Calu3 (cell line): ENCODE measurements around the gene ARHGAP24. TPM values are rescaled to one million over a fixed set of nuclear protein-coding genes. Genes with fewer than 3 reads are reported as not detected.

Experiments used
- BruUV-seq: library from RNA; stranded (reverse); fragments of 400-500 nt; replicated peaks from 2 replicates; lab custom pipeline; 2021; lab: Mats Ljungman, UMichigan
- CTCF ChIA-PET: fragments of 300-600 bp; sonication (Branson Sonifier 250); formaldehyde crosslinking; loops from one replicate; lab custom pipeline; 2022; ENCODE audit warnings: antibody characterized with exemption; lab: Charles Lee
- DNase-seq: peaks from one replicate; pipeline ENCODE4 v3.0.0; 2022
- H3K27ac Mint-ChIP-seq: one replicate; pipeline ENCODE4 v1.8.0; 2022; ENCODE audit warnings: mixed read lengths; ENCODE audit not compliant: unreplicated experiment
- H3K27me3 Mint-ChIP-seq: one replicate; pipeline ENCODE4 v1.8.0; 2022; ENCODE audit warnings: mixed read lengths; ENCODE audit not compliant: unreplicated experiment
- H3K36me3 Mint-ChIP-seq: one replicate; pipeline ENCODE4 v1.8.0; 2022; ENCODE audit warnings: mild to moderate bottlenecking, moderate library complexity, mixed read lengths; ENCODE audit not compliant: insufficient read depth, unreplicated experiment
- H3K4me1 Mint-ChIP-seq: one replicate; pipeline ENCODE4 v1.8.0; 2022; ENCODE audit warnings: mild to moderate bottlenecking, low read depth, mixed read lengths; ENCODE audit not compliant: unreplicated experiment
- H3K4me3 Mint-ChIP-seq: one replicate; pipeline ENCODE4 v1.8.0; 2022; ENCODE audit warnings: mild to moderate bottlenecking, low read depth, moderate library complexity, mixed read lengths; ENCODE audit not compliant: unreplicated experiment
- H3K9me3 Mint-ChIP-seq: one replicate; pipeline ENCODE4 v1.8.0; 2022; ENCODE audit warnings: low read depth, mixed read lengths; ENCODE audit not compliant: unreplicated experiment
- intact Hi-C: fragments of 100-400 bp; cut with micrococcal nuclease; formaldehyde crosslinking; loops from one replicate; pipeline ENCODE4 v1.10.0; 2022; ENCODE audit not compliant: unreplicated experiment
- total RNA-seq: library from RNA; stranded (reverse); gene quantifications from 2 replicates; pipeline ENCODE4 v1.2.3, GENCODE V29; 2022
- TF ChIP-seq, protein P1 (sequence below): fragments of 200-600 bp; IDR thresholded peaks from one replicate; pipeline ENCODE4 v1.8.0; 2022; ENCODE audit warnings: antibody characterized with exemption; ENCODE audit not compliant: unreplicated experiment

The ARHGAP24 gene
- total RNA-seq, 1 experiment from 2014 or later, result 10.2 TPM

DNA sequence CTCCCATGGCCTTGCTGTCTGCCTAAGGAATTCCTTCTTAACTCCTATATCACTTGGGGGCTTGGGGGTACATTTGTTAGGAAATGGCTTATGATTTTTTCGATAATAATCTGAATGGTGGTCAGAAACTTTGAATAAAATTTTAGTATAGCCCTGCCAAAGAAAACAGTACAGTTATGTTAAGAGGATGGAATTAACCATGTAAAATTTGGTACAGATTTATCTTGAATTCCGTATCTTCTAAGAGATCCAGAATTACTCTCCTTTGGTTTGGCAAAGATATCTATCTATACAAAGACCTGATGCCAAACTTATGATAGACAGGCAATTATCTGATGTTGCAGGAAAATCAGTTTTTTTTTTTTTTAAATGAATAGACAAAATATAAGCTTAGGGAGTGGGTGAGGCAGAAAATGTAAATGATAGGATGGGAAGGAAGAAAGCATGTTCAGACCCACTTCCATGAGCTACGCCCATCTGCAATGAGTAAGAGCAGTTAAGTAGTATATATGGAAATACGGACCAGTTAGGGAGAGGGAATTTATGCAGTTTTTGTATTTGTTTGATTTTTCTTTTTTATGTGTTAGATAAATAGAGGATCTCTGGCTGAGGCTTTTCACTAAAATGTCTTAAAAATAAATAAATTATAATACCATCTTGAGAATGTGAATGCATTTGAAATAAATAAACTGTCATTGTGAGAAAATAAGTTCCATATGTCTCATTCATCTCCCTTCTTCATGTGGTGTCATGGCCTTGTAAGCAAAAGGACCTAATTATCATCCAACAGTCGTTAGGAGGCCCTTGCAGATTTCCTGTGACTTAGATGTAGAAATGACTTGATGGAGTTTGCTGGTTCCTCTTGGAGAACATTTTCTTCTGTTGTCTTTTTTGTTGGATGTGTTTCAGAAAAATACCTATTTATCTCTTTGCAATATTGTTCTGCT lies 389.6 kb downstream of the ARHGAP24 start:
- CTCF ChIA-PET, result no interaction called here
- H3K36me3 Mint-ChIP-seq, result no peaks in the 10 kb centered on the region
- no peaks in the 10 kb centered on the region for H3K27me3 Mint-ChIP-seq
- peaks cover 2% of the 10 kb centered on the region for H3K9me3 Mint-ChIP-seq
- no peak overlapping the region for H3K4me3 Mint-ChIP-seq
- H3K27ac Mint-ChIP-seq, result no peak overlapping the region
- no TSS peak for BruUV-seq
- DNase-seq, result no peak
- H3K4me1 Mint-ChIP-seq, result peaks cover 8% of the 10 kb centered on the region
- intact Hi-C loops, result no loop called here
- TF ChIP-seq, protein P1, sequence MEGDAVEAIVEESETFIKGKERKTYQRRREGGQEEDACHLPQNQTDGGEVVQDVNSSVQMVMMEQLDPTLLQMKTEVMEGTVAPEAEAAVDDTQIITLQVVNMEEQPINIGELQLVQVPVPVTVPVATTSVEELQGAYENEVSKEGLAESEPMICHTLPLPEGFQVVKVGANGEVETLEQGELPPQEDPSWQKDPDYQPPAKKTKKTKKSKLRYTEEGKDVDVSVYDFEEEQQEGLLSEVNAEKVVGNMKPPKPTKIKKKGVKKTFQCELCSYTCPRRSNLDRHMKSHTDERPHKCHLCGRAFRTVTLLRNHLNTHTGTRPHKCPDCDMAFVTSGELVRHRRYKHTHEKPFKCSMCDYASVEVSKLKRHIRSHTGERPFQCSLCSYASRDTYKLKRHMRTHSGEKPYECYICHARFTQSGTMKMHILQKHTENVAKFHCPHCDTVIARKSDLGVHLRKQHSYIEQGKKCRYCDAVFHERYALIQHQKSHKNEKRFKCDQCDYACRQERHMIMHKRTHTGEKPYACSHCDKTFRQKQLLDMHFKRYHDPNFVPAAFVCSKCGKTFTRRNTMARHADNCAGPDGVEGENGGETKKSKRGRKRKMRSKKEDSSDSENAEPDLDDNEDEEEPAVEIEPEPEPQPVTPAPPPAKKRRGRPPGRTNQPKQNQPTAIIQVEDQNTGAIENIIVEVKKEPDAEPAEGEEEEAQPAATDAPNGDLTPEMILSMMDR, result no peak

DNA sequence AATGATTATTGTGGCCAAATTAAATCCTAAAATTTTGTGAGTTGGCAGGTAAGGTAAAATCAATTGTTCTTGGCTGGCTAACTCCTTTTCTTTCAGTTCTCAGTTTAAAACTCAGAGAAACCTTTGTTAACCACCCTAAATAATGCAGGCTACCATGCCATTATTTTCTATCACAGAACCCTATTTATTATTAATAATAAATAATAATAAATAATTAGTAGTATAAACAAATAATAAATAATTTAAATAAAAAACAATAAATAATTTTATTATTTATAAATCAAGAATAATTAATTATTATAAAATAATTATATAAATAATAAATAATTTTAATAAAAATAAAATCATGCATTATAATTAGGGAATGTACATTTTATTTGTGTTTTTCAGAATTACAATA lies 390.3 kb downstream of the ARHGAP24 start:
- no peaks in the 10 kb centered on the region for H3K27me3 Mint-ChIP-seq
- H3K27ac Mint-ChIP-seq, result no peak overlapping the region
- intact Hi-C loops, result no loop called here
- TF ChIP-seq, protein P1, result no peak
- no peak for DNase-seq
- no peaks in the 10 kb centered on the region for H3K36me3 Mint-ChIP-seq
- peaks cover 8% of the 10 kb centered on the region for H3K4me1 Mint-ChIP-seq
- CTCF ChIA-PET, result no interaction called here
- no peak overlapping the region for H3K4me3 Mint-ChIP-seq
- H3K9me3 Mint-ChIP-seq, result peaks cover 2% of the 10 kb centered on the region
- BruUV-seq, result no TSS peak

DNA sequence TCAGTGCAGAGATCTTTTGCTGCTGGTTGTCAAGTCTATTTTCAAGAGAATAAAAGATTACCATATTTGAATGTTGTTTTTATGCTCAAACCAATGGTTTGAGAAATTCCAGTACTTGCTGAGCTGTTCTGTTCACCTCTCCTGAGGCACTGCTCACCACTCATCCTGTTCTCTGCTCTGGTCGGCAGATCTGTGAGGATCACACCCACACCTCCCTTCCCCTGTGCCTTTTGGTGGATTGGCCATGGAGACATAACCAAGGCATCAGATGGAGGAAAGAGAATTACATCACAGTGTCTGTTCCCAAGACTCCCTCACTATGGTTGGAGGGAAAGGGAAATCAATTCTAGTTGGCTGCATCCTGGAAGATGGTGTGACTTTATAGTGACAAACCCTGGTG lies 391.6 kb downstream of the ARHGAP24 start:
- Mint-ChIP-seq H3K9me3 (peaks cover 2% of the 10 kb centered on the region), H3K27me3 (no peaks in the 10 kb centered on the region), H3K36me3 (peaks cover 6% of the 10 kb centered on the region), H3K4me1 (peaks cover 8% of the 10 kb centered on the region), H3K4me3 (no peak overlapping the region), H3K27ac (no peak overlapping the region)
- intact Hi-C loops, result no loop called here
- DNase-seq, result no peak
- TF ChIP-seq, protein P1, result no peak
- BruUV-seq, result no TSS peak
- CTCF ChIA-PET, result no interaction called here

DNA sequence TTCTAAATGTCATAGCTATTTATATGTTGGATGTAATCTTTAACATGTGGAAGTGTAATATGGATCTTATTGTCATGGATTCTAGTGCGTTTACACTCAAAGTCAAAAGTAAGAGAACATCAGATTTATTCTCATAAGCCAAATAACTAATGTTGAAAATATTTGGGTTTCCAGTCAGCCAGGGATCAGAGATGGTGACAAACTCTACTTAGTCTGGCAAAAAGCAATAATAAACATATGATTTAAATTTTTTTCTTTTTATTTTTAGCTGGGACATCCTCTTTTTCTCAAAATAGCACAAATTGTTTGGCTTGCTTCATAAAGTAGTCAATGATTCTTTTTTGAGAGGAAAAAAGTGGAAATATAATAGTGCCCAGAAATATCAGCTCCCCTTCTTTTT lies 392.3 kb downstream of the ARHGAP24 start:
- H3K27ac Mint-ChIP-seq, result no peak overlapping the region
- TF ChIP-seq, protein P1, result no peak
- peaks cover 8% of the 10 kb centered on the region for H3K4me1 Mint-ChIP-seq

More for the DNA sequence above, 392.3 kb downstream of the ARHGAP24 start:
- Mint-ChIP-seq H3K4me3 (no peak overlapping the region), H3K36me3 (peaks cover 6% of the 10 kb centered on the region), H3K9me3 (peaks cover 2% of the 10 kb centered on the region), H3K27me3 (no peaks in the 10 kb centered on the region)
- CTCF ChIA-PET, result no interaction called here
- BruUV-seq, result no TSS peak
- DNase-seq, result no peak
- intact Hi-C loops, result no loop called here
